ENCODE results near the gene WASL.

- TF ChIP-seq, protein P1, sequence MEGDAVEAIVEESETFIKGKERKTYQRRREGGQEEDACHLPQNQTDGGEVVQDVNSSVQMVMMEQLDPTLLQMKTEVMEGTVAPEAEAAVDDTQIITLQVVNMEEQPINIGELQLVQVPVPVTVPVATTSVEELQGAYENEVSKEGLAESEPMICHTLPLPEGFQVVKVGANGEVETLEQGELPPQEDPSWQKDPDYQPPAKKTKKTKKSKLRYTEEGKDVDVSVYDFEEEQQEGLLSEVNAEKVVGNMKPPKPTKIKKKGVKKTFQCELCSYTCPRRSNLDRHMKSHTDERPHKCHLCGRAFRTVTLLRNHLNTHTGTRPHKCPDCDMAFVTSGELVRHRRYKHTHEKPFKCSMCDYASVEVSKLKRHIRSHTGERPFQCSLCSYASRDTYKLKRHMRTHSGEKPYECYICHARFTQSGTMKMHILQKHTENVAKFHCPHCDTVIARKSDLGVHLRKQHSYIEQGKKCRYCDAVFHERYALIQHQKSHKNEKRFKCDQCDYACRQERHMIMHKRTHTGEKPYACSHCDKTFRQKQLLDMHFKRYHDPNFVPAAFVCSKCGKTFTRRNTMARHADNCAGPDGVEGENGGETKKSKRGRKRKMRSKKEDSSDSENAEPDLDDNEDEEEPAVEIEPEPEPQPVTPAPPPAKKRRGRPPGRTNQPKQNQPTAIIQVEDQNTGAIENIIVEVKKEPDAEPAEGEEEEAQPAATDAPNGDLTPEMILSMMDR (conservative IDR thresholded peaks at IDR 0.05), result no peak
- TF ChIP-seq ZFX (IDR thresholded peaks at IDR 0.05), result no peak
Measured at GRCh38 chr7:123712619-123713018, 36.2 kb downstream of the WASL start.
